Heart left ventricle (tissue), 13 donors: ENCODE measurements around the gene FAM20C.

Experiments
- POLR2A ChIP-seq, 2 donors: fragments of 450-650 bp; IDR thresholded peaks; one replicate each; pipeline ENCODE4 v1.6.1; 2017; ENCODE audit warnings: antibody characterized with exemption in 2 of 2, mild to moderate bottlenecking in 2 of 2, moderate library complexity in 2 of 2
- TF ChIP-seq, protein P1 (sequence below), 12 donors: fragments of 200-600 bp; sonication (generic) in 4 of 12; IDR thresholded peaks; one replicate each; pipeline versions ENCODE4 v1.5.0 to v1.8.0; 2018 to 2022; ENCODE audit warnings: antibody characterized with exemption in 12 of 12, mild to moderate bottlenecking in 5 of 12
- donor health status: ischemic (EF 13 %, LVEDD 7.1; RV severe dilation, severe dysfunction).
- donor health status: DM: no; HTN: yes; CAD: no.
- donor health status: DM: no; HTN: no; CAD: no.
- donor health status: ischemic (EF 25% LVEDD 6.9; RV normal size, moderate dysfunction).
- donor health status: ischemic (EF 25% LVEDD 5.7; RV mildly dilated, moderate dysfunction).
- donor health status: ischemic (EF 35%, LVEDD 5.7; RV mildly dilated, moderate dysfunction).
- donor health status: nonischemic (EF 11% LVEDD 7.7; RV severe dilation, severe dysfunction).
- donor health status: DM: yes; HTN: yes; CAD: no.
- donor health status: PGD.
- donor health status: ischemic (EF 29% LVEDD 5.4; RV normal size, mild dysfunction).
- donor health status: nonischemic (EF 23%, LVEDD 6.1; RV moderate dilation, normal function).

DNA sequence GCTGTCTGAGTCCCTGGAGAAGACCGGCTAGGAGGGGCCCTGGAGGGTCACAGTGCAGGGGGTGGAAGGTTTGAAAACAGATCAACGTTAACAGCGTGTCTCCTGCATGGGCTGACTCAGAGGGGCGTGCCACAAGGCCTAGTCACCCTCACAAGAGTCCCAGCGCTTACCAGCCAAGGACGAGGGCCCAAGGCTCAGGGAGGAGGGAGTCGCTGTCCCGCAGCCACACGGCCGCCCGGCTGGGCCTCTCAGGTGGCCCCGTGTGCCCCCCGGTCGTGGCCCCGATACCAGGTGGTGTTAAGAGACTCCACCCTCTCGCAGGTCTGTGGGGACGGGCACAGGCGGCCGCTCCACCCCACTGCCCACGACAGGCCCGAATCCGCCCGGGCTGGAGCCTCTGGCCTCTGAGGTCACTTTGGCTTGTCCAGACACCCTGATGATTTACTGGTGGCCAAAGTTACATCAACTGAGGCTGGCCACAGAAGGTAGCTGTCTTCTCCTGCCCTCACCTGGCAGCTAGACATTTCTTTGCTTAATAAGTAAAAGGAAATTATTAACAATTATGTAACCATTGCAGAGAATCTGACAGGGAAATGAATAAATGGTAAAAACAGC lies 34.0 kb downstream of the FAM20C start:
- TF ChIP-seq, protein P1, sequence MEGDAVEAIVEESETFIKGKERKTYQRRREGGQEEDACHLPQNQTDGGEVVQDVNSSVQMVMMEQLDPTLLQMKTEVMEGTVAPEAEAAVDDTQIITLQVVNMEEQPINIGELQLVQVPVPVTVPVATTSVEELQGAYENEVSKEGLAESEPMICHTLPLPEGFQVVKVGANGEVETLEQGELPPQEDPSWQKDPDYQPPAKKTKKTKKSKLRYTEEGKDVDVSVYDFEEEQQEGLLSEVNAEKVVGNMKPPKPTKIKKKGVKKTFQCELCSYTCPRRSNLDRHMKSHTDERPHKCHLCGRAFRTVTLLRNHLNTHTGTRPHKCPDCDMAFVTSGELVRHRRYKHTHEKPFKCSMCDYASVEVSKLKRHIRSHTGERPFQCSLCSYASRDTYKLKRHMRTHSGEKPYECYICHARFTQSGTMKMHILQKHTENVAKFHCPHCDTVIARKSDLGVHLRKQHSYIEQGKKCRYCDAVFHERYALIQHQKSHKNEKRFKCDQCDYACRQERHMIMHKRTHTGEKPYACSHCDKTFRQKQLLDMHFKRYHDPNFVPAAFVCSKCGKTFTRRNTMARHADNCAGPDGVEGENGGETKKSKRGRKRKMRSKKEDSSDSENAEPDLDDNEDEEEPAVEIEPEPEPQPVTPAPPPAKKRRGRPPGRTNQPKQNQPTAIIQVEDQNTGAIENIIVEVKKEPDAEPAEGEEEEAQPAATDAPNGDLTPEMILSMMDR (IDR thresholded peaks at IDR 0.05): no peak
- TF ChIP-seq POLR2A (IDR thresholded peaks at IDR 0.05): no peak
